Measurements from ENCODE around the gene ZNF627. TPM values are rescaled to one million over a fixed set of nuclear protein-coding genes. Genes with fewer than 3 reads are reported as not detected.
"Not testable (repeated sequence)": the region's sequence is repeated elsewhere in the genome, so short reads cannot be mapped to it uniquely, and the experiment has no call there.

ZNF627 gene
- total and polyA plus RNA-seq, 2 donors (not counting 1 experiment from before 2014, with no cell fraction given) = 10.8 to 26.3 TPM

DNA sequence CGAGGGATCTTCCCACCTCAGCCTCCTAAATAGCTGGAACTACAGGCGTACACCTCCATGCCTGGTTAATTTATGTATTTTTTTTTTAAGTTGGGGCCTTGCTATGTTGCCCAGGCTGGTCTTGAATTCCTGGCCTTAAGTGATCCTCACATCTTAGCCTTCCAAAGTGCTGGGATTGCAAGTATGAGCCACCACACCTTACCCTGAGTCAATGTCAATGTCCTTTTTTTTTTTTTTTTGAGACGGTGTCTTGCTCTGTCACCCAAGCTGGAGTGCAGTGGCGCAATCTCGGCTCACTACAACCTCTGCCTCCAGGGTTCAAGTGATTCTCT is 31.7 kb upstream of the ZNF627 start:
- H3K4me1 ChIP-seq (ENCODE audit: control insufficient read depth, extremely low read depth, insufficient read depth, low read length); H2AFZ ChIP-seq (ENCODE audit: low read length); H3K27me3 ChIP-seq (ENCODE audit: control insufficient read depth, insufficient read depth, low read length); H3K4me3 ChIP-seq (replicated peaks in 1 of 4; ENCODE audit: control extremely low read depth in 1 of 4, insufficient read depth in 1 of 4, low read depth in 3 of 4, low read length in 4 of 4); DNase-seq (ENCODE audit: low read depth in 2 of 2); H3K27ac ChIP-seq (ENCODE audit: insufficient read depth, low read length); H3K9me3 ChIP-seq (ENCODE audit: control insufficient read depth, insufficient read depth, low read depth, low read length); H3K79me2 ChIP-seq (ENCODE audit: control insufficient read depth, insufficient read depth, low read length); H3K9ac ChIP-seq (ENCODE audit: insufficient read depth, low read length); H3K36me3 ChIP-seq (ENCODE audit: control insufficient read depth, insufficient read depth, low read length); H4K20me1 ChIP-seq (ENCODE audit: control insufficient read depth, extremely low read depth, insufficient read depth, low read length); H3K4me2 ChIP-seq (ENCODE audit: extremely low read depth, insufficient read depth, low read length): not testable (repeated sequence)

DNA sequence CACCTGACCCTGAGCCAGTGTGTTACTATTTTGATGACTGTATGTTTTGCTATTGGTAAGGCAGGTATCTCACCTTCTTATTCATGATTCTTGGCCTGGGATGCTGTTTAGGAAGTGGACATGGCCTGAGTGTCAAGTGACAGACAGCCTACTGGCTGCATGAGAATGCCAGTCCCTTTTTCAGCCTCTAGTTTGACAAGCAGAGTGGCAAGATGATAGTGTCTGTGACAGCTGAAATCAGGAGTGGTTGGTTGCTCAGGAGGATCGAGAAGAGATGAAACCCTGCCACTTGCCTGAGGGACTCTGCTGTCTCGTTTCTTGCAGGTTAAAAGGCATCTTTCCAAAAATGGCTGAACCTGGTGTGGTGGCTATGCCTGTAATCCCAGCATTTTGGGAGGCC is 31.1 kb upstream of the ZNF627 start:
- H3K4me3 ChIP-seq (replicated peaks in 1 of 4; ENCODE audit: control extremely low read depth in 1 of 4, insufficient read depth in 1 of 4, low read depth in 3 of 4, low read length in 4 of 4) = no peak overlapping the region
- H2AFZ ChIP-seq (ENCODE audit: low read length) = no peak overlapping the region
- no peaks in the 10 kb centered on the region for H3K36me3 ChIP-seq (ENCODE audit: control insufficient read depth, insufficient read depth, low read length)
- H3K9ac ChIP-seq (ENCODE audit: insufficient read depth, low read length) = no peak overlapping the region
- H3K27me3 ChIP-seq (ENCODE audit: control insufficient read depth, insufficient read depth, low read length) = no peaks in the 10 kb centered on the region
- no peak overlapping the region for H3K27ac ChIP-seq (ENCODE audit: insufficient read depth, low read length)
- H3K4me1 ChIP-seq (ENCODE audit: control insufficient read depth, extremely low read depth, insufficient read depth, low read length) = no peaks in the 10 kb centered on the region
- DNase-seq (ENCODE audit: low read depth in 2 of 2) = no peak
- no peaks in the 10 kb centered on the region for H3K9me3 ChIP-seq (ENCODE audit: control insufficient read depth, insufficient read depth, low read depth, low read length)
- no peak for TF ChIP-seq EZH2 (IDR thresholded peaks at IDR 0.05; ENCODE audit: low read length, missing control alignments)
- TF ChIP-seq, protein P1, sequence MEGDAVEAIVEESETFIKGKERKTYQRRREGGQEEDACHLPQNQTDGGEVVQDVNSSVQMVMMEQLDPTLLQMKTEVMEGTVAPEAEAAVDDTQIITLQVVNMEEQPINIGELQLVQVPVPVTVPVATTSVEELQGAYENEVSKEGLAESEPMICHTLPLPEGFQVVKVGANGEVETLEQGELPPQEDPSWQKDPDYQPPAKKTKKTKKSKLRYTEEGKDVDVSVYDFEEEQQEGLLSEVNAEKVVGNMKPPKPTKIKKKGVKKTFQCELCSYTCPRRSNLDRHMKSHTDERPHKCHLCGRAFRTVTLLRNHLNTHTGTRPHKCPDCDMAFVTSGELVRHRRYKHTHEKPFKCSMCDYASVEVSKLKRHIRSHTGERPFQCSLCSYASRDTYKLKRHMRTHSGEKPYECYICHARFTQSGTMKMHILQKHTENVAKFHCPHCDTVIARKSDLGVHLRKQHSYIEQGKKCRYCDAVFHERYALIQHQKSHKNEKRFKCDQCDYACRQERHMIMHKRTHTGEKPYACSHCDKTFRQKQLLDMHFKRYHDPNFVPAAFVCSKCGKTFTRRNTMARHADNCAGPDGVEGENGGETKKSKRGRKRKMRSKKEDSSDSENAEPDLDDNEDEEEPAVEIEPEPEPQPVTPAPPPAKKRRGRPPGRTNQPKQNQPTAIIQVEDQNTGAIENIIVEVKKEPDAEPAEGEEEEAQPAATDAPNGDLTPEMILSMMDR (conservative IDR thresholded peaks at IDR 0.05 in 1 of 2, IDR thresholded peaks at IDR 0.05 in 1 of 2; ENCODE audit: low read depth in 1 of 2, low read length in 2 of 2) = no peak
- no peak overlapping the region for H3K4me2 ChIP-seq (ENCODE audit: extremely low read depth, insufficient read depth, low read length)
- no peaks in the 10 kb centered on the region for H3K79me2 ChIP-seq (ENCODE audit: control insufficient read depth, insufficient read depth, low read length)
- H4K20me1 ChIP-seq (ENCODE audit: control insufficient read depth, extremely low read depth, insufficient read depth, low read length) = no peaks in the 10 kb centered on the region

DNA sequence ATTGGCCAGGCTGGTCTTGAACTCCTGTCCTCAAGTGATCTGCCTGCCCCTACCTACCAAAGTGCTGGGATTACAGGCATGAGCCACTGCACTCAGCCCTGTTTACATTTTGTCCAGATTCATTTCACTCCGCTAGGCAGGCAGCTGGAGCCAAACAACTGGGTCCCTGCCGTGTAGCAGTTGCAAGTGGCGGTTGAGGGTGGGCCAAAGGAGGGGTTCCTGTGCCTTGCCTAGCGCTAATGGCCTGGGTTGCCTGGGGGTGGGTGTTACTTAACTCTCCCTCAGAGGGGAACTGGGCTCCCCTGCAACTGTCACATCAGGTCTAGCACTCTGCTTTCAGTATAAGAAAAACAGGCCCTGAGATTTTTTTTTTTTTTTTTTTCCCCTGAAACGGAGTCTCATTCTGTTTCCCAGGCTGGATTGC is 27.2 kb upstream of the ZNF627 start:
- no peak for DNase-seq (ENCODE audit: low read depth in 2 of 2)
- no peak for TF ChIP-seq EZH2 (IDR thresholded peaks at IDR 0.05; ENCODE audit: low read length, missing control alignments)
- TF ChIP-seq, protein P1 (conservative IDR thresholded peaks at IDR 0.05 in 1 of 2, IDR thresholded peaks at IDR 0.05 in 1 of 2; ENCODE audit: low read depth in 1 of 2, low read length in 2 of 2) = no peak

DNA sequence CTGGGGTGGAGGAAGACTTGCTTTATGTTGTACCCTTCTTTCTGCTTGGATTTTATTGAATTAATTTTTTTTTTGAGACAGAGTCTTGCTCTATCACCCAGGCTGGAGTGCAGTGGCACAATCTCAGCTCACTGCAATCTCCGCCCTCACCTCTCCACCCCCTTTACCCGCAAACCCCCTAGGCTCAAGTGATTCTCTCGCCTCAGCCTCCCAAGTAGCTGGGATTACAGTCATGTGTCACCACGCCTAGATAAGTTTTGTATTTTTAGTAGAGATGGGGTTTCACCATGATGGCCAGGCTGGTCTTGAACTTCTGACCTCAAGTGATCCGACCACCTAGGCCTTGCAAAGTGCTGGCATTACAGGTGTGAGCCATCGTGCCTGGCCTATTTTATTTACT is 23.9 kb upstream of the ZNF627 start:
- H3K4me3 ChIP-seq (replicated peaks in 1 of 4; ENCODE audit: control extremely low read depth in 1 of 4, insufficient read depth in 1 of 4, low read depth in 3 of 4, low read length in 4 of 4); H3K27ac ChIP-seq (ENCODE audit: insufficient read depth, low read length); H2AFZ ChIP-seq (ENCODE audit: low read length); H3K36me3 ChIP-seq (ENCODE audit: control insufficient read depth, insufficient read depth, low read length); H3K9ac ChIP-seq (ENCODE audit: insufficient read depth, low read length); H4K20me1 ChIP-seq (ENCODE audit: control insufficient read depth, extremely low read depth, insufficient read depth, low read length); H3K27me3 ChIP-seq (ENCODE audit: control insufficient read depth, insufficient read depth, low read length); H3K4me2 ChIP-seq (ENCODE audit: extremely low read depth, insufficient read depth, low read length); H3K4me1 ChIP-seq (ENCODE audit: control insufficient read depth, extremely low read depth, insufficient read depth, low read length); H3K79me2 ChIP-seq (ENCODE audit: control insufficient read depth, insufficient read depth, low read length); DNase-seq (ENCODE audit: low read depth in 2 of 2); H3K9me3 ChIP-seq (ENCODE audit: control insufficient read depth, insufficient read depth, low read depth, low read length): not testable (repeated sequence)

More for the DNA sequence above, 27.2 kb upstream of the ZNF627 start:
- Histone ChIP-seq H3K27me3 (ENCODE audit: control insufficient read depth, insufficient read depth, low read length) (no peaks in the 10 kb centered on the region), H3K9me3 (ENCODE audit: control insufficient read depth, insufficient read depth, low read depth, low read length) (no peaks in the 10 kb centered on the region), H3K27ac (ENCODE audit: insufficient read depth, low read length) (no peak overlapping the region), H3K4me2 (ENCODE audit: extremely low read depth, insufficient read depth, low read length) (no peak overlapping the region), H3K79me2 (ENCODE audit: control insufficient read depth, insufficient read depth, low read length) (no peaks in the 10 kb centered on the region), H3K4me1 (ENCODE audit: control insufficient read depth, extremely low read depth, insufficient read depth, low read length) (no peaks in the 10 kb centered on the region), H3K4me3 (replicated peaks in 1 of 4; ENCODE audit: control extremely low read depth in 1 of 4, insufficient read depth in 1 of 4, low read depth in 3 of 4, low read length in 4 of 4) (no peak overlapping the region), H2AFZ (ENCODE audit: low read length) (no peak overlapping the region), H3K9ac (ENCODE audit: insufficient read depth, low read length) (no peak overlapping the region), H4K20me1 (ENCODE audit: control insufficient read depth, extremely low read depth, insufficient read depth, low read length) (no peaks in the 10 kb centered on the region), H3K36me3 (ENCODE audit: control insufficient read depth, insufficient read depth, low read length) (no peaks in the 10 kb centered on the region)

DNA sequence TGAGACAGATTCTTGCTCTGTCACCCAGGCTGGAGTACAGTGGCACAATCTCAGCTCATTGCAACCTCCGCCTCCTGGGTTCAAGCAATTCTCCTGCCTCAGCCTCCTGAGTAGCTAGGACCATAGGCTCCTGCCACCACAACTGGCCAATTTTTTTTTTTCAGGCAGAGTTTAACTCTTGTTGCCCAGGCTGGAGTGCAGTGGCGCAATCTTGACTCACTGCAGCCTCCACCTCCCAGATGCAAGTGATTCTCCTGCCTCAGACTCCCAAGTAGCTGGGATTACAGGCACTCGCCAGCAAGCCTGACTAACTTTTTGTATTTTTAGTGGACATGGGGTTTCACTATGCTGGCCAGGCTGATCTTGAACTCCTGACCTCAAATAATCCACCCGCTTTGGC is 23.5 kb upstream of the ZNF627 start:
- H3K4me2 ChIP-seq (ENCODE audit: extremely low read depth, insufficient read depth, low read length); H4K20me1 ChIP-seq (ENCODE audit: control insufficient read depth, extremely low read depth, insufficient read depth, low read length); H3K9ac ChIP-seq (ENCODE audit: insufficient read depth, low read length); H3K79me2 ChIP-seq (ENCODE audit: control insufficient read depth, insufficient read depth, low read length); H3K27ac ChIP-seq (ENCODE audit: insufficient read depth, low read length); DNase-seq (ENCODE audit: low read depth in 2 of 2); H3K27me3 ChIP-seq (ENCODE audit: control insufficient read depth, insufficient read depth, low read length); H2AFZ ChIP-seq (ENCODE audit: low read length); H3K4me1 ChIP-seq (ENCODE audit: control insufficient read depth, extremely low read depth, insufficient read depth, low read length); H3K4me3 ChIP-seq (replicated peaks in 1 of 4; ENCODE audit: control extremely low read depth in 1 of 4, insufficient read depth in 1 of 4, low read depth in 3 of 4, low read length in 4 of 4); H3K9me3 ChIP-seq (ENCODE audit: control insufficient read depth, insufficient read depth, low read depth, low read length); H3K36me3 ChIP-seq (ENCODE audit: control insufficient read depth, insufficient read depth, low read length): not testable (repeated sequence)
